DOHH2 (cell line): ENCODE results near the gene CDKAL1.

Source experiments
- H3F3A ChIP-seq: fragments of 200-600 bp; sonication (generic), shearing (Covaris generic); 2 replicates; pipeline ENCODE4 v1.6.0; 2016; ENCODE audit warnings: antibody characterized with exemption, mild to moderate bottlenecking; ENCODE audit not compliant: control insufficient read depth, insufficient read depth
- H3K27ac ChIP-seq: fragments of 200-600 bp; sonication (generic); 2 replicates; pipeline ENCODE4 v1.5.1; 2014; ENCODE audit warnings: low read depth, mild to moderate bottlenecking, low read length, moderate library complexity
- H3K27me3 ChIP-seq: fragments of 200-600 bp; sonication (generic); 2 replicates; pipeline ENCODE4 v1.6.1; 2014; ENCODE audit warnings: mild to moderate bottlenecking, low read length, mixed read lengths; ENCODE audit not compliant: control insufficient read depth
- H3K36me3 ChIP-seq: fragments of 200-600 bp; sonication (generic); 2 replicates; pipeline ENCODE4 v1.6.1; 2014; ENCODE audit warnings: mild to moderate bottlenecking, low read length, moderate library complexity, mixed read lengths; ENCODE audit not compliant: control insufficient read depth
- H3K4me1 ChIP-seq: fragments of 200-600 bp; sonication (generic); 2 replicates; pipeline ENCODE4 v1.6.1; 2014; ENCODE audit warnings: mild to moderate bottlenecking, low read length, mixed read lengths; ENCODE audit not compliant: control insufficient read depth
- H3K4me2 ChIP-seq: fragments of 200-600 bp; sonication (generic); 2 replicates; pipeline ENCODE4 v1.6.0; 2014; ENCODE audit warnings: mild to moderate bottlenecking, low read length, moderate library complexity
- H3K4me3 ChIP-seq: fragments of 200-600 bp; sonication (generic); 2 replicates; pipeline ENCODE4 v1.5.1; 2014; ENCODE audit warnings: mild to moderate bottlenecking, low read length, mixed read lengths
- H3K79me2 ChIP-seq: fragments of 200-600 bp; sonication (generic); 2 replicates; pipeline ENCODE4 v1.6.1; 2014; ENCODE audit warnings: mild to moderate bottlenecking, low read length, mixed read lengths; ENCODE audit not compliant: control insufficient read depth
- H3K9me2 ChIP-seq: fragments of 200-600 bp; sonication (generic); replicated peaks from 2 replicates; pipeline ENCODE4 v1.6.1; 2014; ENCODE audit warnings: mild to moderate bottlenecking, low read length, mixed read lengths; ENCODE audit not compliant: control insufficient read depth
- H3K9me3 ChIP-seq: fragments of 200-600 bp; sonication (generic); 2 replicates; pipeline ENCODE4 v1.6.1; 2014; ENCODE audit warnings: antibody characterized with exemption, low read length, mixed read lengths; ENCODE audit not compliant: control insufficient read depth, insufficient read depth
- H4K20me1 ChIP-seq: fragments of 200-600 bp; sonication (generic); 2 replicates; pipeline ENCODE4 v1.6.0; 2014; ENCODE audit warnings: low read depth, mild to moderate bottlenecking, antibody characterized with exemption, low read length, moderate library complexity; ENCODE audit not compliant: control insufficient read depth, insufficient read depth
- CTCF ChIP-seq: fragments of 200-600 bp; sonication (generic); IDR thresholded peaks from one replicate; pipeline ENCODE4 v1.5.1; 2014; ENCODE audit warnings: antibody characterized with exemption, mild to moderate bottlenecking, low read depth, low read length; ENCODE audit not compliant: poor library complexity, severe bottlenecking
- EZH2phosphoT487 ChIP-seq: fragments of 200-600 bp; sonication (generic); IDR thresholded peaks from 2 replicates; pipeline ENCODE4 v1.6.1; 2017; ENCODE audit warnings: borderline replicate concordance, mild to moderate bottlenecking, antibody characterized with exemption, low read length, moderate library complexity, mixed read lengths

The CDKAL1 gene

DNA sequence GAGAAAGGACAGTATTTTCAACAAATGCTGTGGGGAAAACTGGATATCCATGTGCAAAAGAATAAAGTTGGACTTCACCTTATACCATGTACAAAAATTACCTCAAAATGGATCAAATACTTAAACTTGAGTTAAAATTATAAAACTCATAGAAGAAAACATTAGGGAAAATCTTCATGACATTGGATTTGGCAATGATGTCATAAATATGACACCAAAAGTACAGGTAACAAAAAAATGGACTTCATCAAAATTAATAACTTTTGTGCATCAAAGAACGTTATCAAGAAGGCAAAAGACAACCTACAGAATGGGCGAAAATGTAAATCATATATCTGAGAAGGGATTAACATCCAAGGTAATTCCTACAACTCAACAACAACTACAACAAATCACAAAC is 704.0 kb downstream of the CDKAL1 start:
- Histone ChIP-seq H3K4me3 (no peak overlapping the region), H4K20me1 (no peaks in the 10 kb centered on the region), H3F3A (no peaks in the 10 kb centered on the region), H3K27me3 (no peaks in the 10 kb centered on the region), H3K9me2 (no peaks in the 10 kb centered on the region), H3K27ac (no peak overlapping the region), H3K36me3 (no peaks in the 10 kb centered on the region), H3K4me1 (no peaks in the 10 kb centered on the region), H3K4me2 (no peak overlapping the region), H3K9me3 (no peaks in the 10 kb centered on the region), H3K79me2 (no peaks in the 10 kb centered on the region)
- TF ChIP-seq EZH2phosphoT487, result no peak

- no peaks in the 10 kb centered on the region for H3K27me3 ChIP-seq
- no peak overlapping the region for H3K27ac ChIP-seq
- no peaks in the 10 kb centered on the region for H3K79me2 ChIP-seq
- H4K20me1 ChIP-seq, result no peaks in the 10 kb centered on the region
- H3K4me1 ChIP-seq, result no peaks in the 10 kb centered on the region
- no peak overlapping the region for H3K4me2 ChIP-seq
- TF ChIP-seq CTCF (no peak), EZH2phosphoT487 (no peak)
- no peaks in the 10 kb centered on the region for H3F3A ChIP-seq
- no peaks in the 10 kb centered on the region for H3K9me2 ChIP-seq
- no peaks in the 10 kb centered on the region for H3K36me3 ChIP-seq
- H3K4me3 ChIP-seq, result no peak overlapping the region
- H3K9me3 ChIP-seq, result no peaks in the 10 kb centered on the region
These were observed 706.5 kb downstream of the CDKAL1 start for GRCh38 chr6:21240709-21241108.

DNA sequence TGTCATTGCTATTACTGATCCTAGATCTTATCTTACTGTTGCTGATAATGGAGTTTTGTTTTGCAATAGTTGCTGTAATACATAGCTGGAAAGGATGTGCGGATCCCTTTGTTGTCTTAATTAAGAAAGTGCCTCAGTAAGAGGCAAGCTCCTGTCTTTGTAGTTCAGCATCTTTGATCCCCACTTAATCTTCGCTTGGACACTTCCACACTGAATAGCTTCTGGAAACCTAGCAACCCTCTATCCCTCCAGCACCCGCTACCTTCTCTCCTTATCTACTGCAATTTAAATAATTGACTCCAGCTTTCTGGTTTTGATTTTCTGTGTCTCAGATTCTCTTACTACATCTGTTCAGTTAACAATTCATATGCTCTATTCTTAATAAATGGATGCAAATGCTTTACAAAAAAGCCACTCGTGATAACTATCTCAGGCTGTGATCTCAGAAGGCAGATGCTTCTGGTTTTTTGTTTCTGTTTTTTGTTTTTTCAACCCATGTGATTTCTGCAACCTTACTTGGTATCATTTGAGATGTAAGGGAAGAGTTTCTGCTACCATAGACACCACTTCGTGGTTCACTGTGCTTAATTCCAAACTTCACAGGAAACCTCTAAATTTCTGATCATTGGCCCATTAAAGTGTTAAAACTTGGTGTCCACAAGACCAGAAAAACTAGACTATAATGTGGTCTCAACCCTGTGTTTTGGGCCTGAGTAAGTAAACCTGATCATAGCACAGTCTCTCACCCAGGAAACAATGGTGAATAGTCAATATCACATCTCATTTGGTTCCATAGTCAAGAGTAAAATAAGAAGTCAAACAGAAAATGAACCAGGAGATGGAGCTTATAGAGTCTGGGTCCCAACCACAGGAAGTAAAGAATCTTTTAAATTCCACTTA is 707.2 kb downstream of the CDKAL1 start:
- Histone ChIP-seq H3F3A (no peaks in the 10 kb centered on the region), H3K36me3 (no peaks in the 10 kb centered on the region), H3K27me3 (no peaks in the 10 kb centered on the region), H3K4me2 (no peak overlapping the region), H3K79me2 (no peaks in the 10 kb centered on the region), H3K4me1 (no peaks in the 10 kb centered on the region), H3K27ac (no peak overlapping the region), H3K9me3 (no peaks in the 10 kb centered on the region), H3K4me3 (no peak overlapping the region), H4K20me1 (no peaks in the 10 kb centered on the region), H3K9me2 (no peaks in the 10 kb centered on the region)
- TF ChIP-seq CTCF (no peak), EZH2phosphoT487 (no peak)

- Histone ChIP-seq H3K4me3 (no peak overlapping the region), H3K9me3 (no peaks in the 10 kb centered on the region), H3K4me1 (no peaks in the 10 kb centered on the region), H4K20me1 (no peaks in the 10 kb centered on the region), H3K79me2 (no peaks in the 10 kb centered on the region), H3K36me3 (no peaks in the 10 kb centered on the region), H3K4me2 (no peak overlapping the region), H3F3A (no peaks in the 10 kb centered on the region), H3K27ac (no peak overlapping the region), H3K27me3 (no peaks in the 10 kb centered on the region), H3K9me2 (no peaks in the 10 kb centered on the region)
- TF ChIP-seq EZH2phosphoT487, result no peak
- TF ChIP-seq CTCF, result no peak
These were observed 710.7 kb downstream of the CDKAL1 start for GRCh38 chr6:21244897-21245470.
